Measurements from ENCODE around the gene KAT8. TPM values are rescaled to one million over a fixed set of nuclear protein-coding genes. Genes with fewer than 3 reads are reported as not detected.
A peak's percentile ranks its signal among the peaks of the same experiment; 100 is the strongest.

KAT8 gene
- total and polyA plus RNA-seq, 9 of the 15 experiments (the other 6 are each of a cell fraction or from before 2014, with no cell fraction given): 10.0 to 98.5 (median 76.4) TPM

- ChIA-PET CTCF (ENCODE audit: low intra/inter-chr PET ratio) (no interaction called here), POLR2A (interaction anchor here (0.6 to 1.1 kb wide), 3 partner anchors 32 to 81 kb away, joined by 3 to 4 read pairs (median 3); partner anchors contain the start of gene FUS)
- WGBS (ENCODE audit: insufficient coverage, low coverage, missing lambda C conversion rate): 10% methylated on average over 32 of the region's 40 CpGs
- Histone ChIP-seq H3K4me3 (peak overlapping the region; percentile 22), H3K4me1 (replicated peaks in 1 of 2; ENCODE audit: control insufficient read depth in 2 of 2, insufficient read depth in 2 of 2, low read length in 2 of 2) (peaks cover 0 to 27% of the 10 kb centered on the region in 2 experiments; a peak in 3 of 5 replicates), H3K36me3 (ENCODE audit: control insufficient read depth, insufficient read depth, low read length) (no peaks in the 10 kb centered on the region), H3K9me1 (ENCODE audit: control insufficient read depth, insufficient read depth, low read length) (no peaks in the 10 kb centered on the region), H3K27me3 (ENCODE audit: control insufficient read depth in 2 of 2, insufficient read depth in 2 of 2, low read length in 2 of 2) (peaks cover 15 to 21% of the 10 kb centered on the region in 2 experiments; a peak in 4 of 5 replicates), H3K9ac (ENCODE audit: insufficient read depth in 1 of 2, low read depth in 2 of 2, low read length in 2 of 2) (peak overlapping the region in 1 of 2 experiments; percentile 87; a peak in 3 of 4 replicates), H3K79me2 (ENCODE audit: control insufficient read depth, insufficient read depth, low read length) (no peaks in the 10 kb centered on the region), H3K9me3 (replicated peaks; ENCODE audit: control insufficient read depth, insufficient read depth, low read depth, low read length) (no peaks in the 10 kb centered on the region), H4K20me1 (replicated peaks; ENCODE audit: control insufficient read depth, insufficient read depth, low read length) (no peaks in the 10 kb centered on the region; the same call in 1 of the 2 replicates), H3K27ac (ENCODE audit: extremely low read depth, low read depth, low read length) (no peak overlapping the region), H2AFZ (ENCODE audit: low read depth, low read length) (peak overlapping the region; percentile 91), H3K4me2 (ENCODE audit: insufficient read depth, low read length) (peak overlapping the region; percentile 67)
- peak; percentile 76 to 93 (median 86) for DNase-seq (ENCODE audit: extremely low read depth in 1 of 4, low spot score in 3 of 4)
- peak; percentile 96 for ATAC-seq
- intact Hi-C loops (cut with micrococcal nuclease) (loop anchor here (10.0 kb wide), 1 partner anchor 164 kb away; the partner anchor contains the start of gene HSD3B7), in situ Hi-C loops (cut with MboI) (no loop called here)
- no TSS peak for BruUV-seq (replicated peaks)
- peak; percentile 52 for FAIRE-seq
- TF ChIP-seq NRF1 (conservative IDR thresholded peaks at IDR 0.05 in 1 of 2, IDR thresholded peaks at IDR 0.05 in 1 of 2) (peak; percentile 62 to 67), TAL1 (IDR thresholded peaks at IDR 0.05) (no peak), POLR2AphosphoS2 (IDR thresholded peaks at IDR 0.05; ENCODE audit: low read length) (no peak), PTRF (tag; IDR thresholded peaks at IDR 0.05) (no peak), ZFX (CRISPR knock-in tag; IDR thresholded peaks at IDR 0.05) (peak; percentile 59), BHLHE40 (IDR thresholded peaks at IDR 0.05; ENCODE audit: low read length) (peak; percentile 33; the same call in 1 of the 2 replicates), RBFOX2 (IDR thresholded peaks at IDR 0.05; ENCODE audit: low read depth, low read length) (peak; percentile 38; the same call in 1 of the 2 replicates), ZNF511 (CRISPR knock-in tag; IDR thresholded peaks at IDR 0.05) (peak; percentile 28; the same call in 1 of the 2 replicates), ZBTB33 (CRISPR knock-in tag; IDR thresholded peaks at IDR 0.05) (peak; percentile 98), CTBP1 (IDR thresholded peaks at IDR 0.05; ENCODE audit: borderline replicate concordance) (peak; percentile 67; the same call in 1 of the 2 replicates), BCLAF1 (IDR thresholded peaks at IDR 0.05; ENCODE audit: borderline replicate concordance in 1 of 2, control insufficient read depth in 1 of 2, low read depth in 2 of 2, low read length in 1 of 2) (no peak), E2F6 (IDR thresholded peaks at IDR 0.05; ENCODE audit: borderline replicate concordance in 1 of 2, extremely low read depth in 1 of 2, insufficient read depth in 1 of 2, insufficient read length in 1 of 2, low read depth in 1 of 2, low read length in 1 of 2, poor library complexity in 1 of 2, severe bottlenecking in 1 of 2) (peak; percentile 31 to 76), CREB1 (IDR thresholded peaks at IDR 0.05) (no peak), CREB1 (CRISPR knock-in tag; IDR thresholded peaks at IDR 0.05) (peak; percentile 38; the same call in 1 of the 2 replicates), NFATC3 (IDR thresholded peaks at IDR 0.05) (no peak), L3MBTL2 (IDR thresholded peaks at IDR 0.05) (peak; percentile 91)
Measured at GRCh38 chr16:31148281-31148728, 30.8 kb downstream of the KAT8 start.
